ENCODE results near the gene EGFR. TPM values are rescaled to one million over a fixed set of nuclear protein-coding genes. Genes with fewer than 3 reads are reported as not detected.

EGFR gene
- 10 to 100 TPM in 11 of 12 donors, not detected in 1; 25.3 to 66.1 (median 28.9) TPM for polyA plus RNA-seq (ENCODE audit: insufficient read length in 12 of 12)
- long read RNA-seq, donor 1, full-length matches to known transcripts, result 3 of 3 reads
- long read RNA-seq, donor 1, partial matches to known transcripts, result 0 of 3 reads
- long read RNA-seq, donor 1, other reads (novel, unspliced or antisense), result 0 of 3 reads
- long read RNA-seq, donor 2, full-length matches to known transcripts, result 2 of 20 reads
- long read RNA-seq, donor 2, partial matches to known transcripts, result 18 of 20 reads
- long read RNA-seq, donor 2, other reads (novel, unspliced or antisense), result 0 of 20 reads
- long read RNA-seq, donor 3, full-length matches to known transcripts, result 3 of 3 reads
- long read RNA-seq, donor 3, partial matches to known transcripts, result 0 of 3 reads
- long read RNA-seq, donor 3, other reads (novel, unspliced or antisense), result 0 of 3 reads
- long read RNA-seq, donor 4, full-length matches to known transcripts, result 1 of 1 reads
- long read RNA-seq, donor 4, partial matches to known transcripts, result 0 of 1 reads
- long read RNA-seq, donor 4, other reads (novel, unspliced or antisense), result 0 of 1 reads
- long read RNA-seq, donor 5, full-length matches to known transcripts, result 3 of 3 reads
- long read RNA-seq, donor 5, partial matches to known transcripts, result 0 of 3 reads
- long read RNA-seq, donor 5, other reads (novel, unspliced or antisense), result 0 of 3 reads
- long read RNA-seq, donor 6, full-length matches to known transcripts, result 1 of 1 reads
- long read RNA-seq, donor 6, partial matches to known transcripts, result 0 of 1 reads
- long read RNA-seq, donor 6, other reads (novel, unspliced or antisense), result 0 of 1 reads
- long read RNA-seq, donor 7, full-length matches to known transcripts, result 6 of 6 reads
- long read RNA-seq, donor 7, partial matches to known transcripts, result 0 of 6 reads
- long read RNA-seq, donor 7, other reads (novel, unspliced or antisense), result 0 of 6 reads
- long read RNA-seq, donor 8, full-length matches to known transcripts, result 2 of 10 reads
- long read RNA-seq, donor 8, partial matches to known transcripts, result 8 of 10 reads
- long read RNA-seq, donor 8, other reads (novel, unspliced or antisense), result 0 of 10 reads
- long read RNA-seq, donor 9, result 0 reads
- long read RNA-seq, donor 10, full-length matches to known transcripts, result 1 of 1 reads
- long read RNA-seq, donor 10, partial matches to known transcripts, result 0 of 1 reads
- long read RNA-seq, donor 10, other reads (novel, unspliced or antisense), result 0 of 1 reads
- long read RNA-seq, donor 11, full-length matches to known transcripts, result 2 of 10 reads
- long read RNA-seq, donor 11, partial matches to known transcripts, result 8 of 10 reads
- long read RNA-seq, donor 11, other reads (novel, unspliced or antisense), result 0 of 10 reads

- peak; percentile 85 for DNase-seq
Measured at GRCh38 chr7:55018361-55019190, at the start of gene EGFR. TSS of gene EGFR (plus strand) at chr7:55019017. CDS start at chr7:55019278, 261 bp downstream.

GRCh38 chr7:54969208-54969967, 49.4 kb upstream of the EGFR start:
- no peak for DNase-seq

GRCh38 chr7:54972733-54973294, 46.0 kb upstream of the EGFR start:
- no peak for DNase-seq

GRCh38 chr7:54978364-54979116, 40.3 kb upstream of the EGFR start:
- DNase-seq, result no peak

- DNase-seq, result no peak
Measured at GRCh38 chr7:54980521-54980920, 38.3 kb upstream of the EGFR start.

GRCh38 chr7:54981913-54982312, 36.9 kb upstream of the EGFR start:
- no peak for DNase-seq

GRCh38 chr7:54985426-54986330, 33.1 kb upstream of the EGFR start:
- DNase-seq, result no peak

GRCh38 chr7:54986716-54987115, 32.1 kb upstream of the EGFR start:
- DNase-seq, result no peak

- no peak for DNase-seq
Measured at GRCh38 chr7:54987772-54988171, 31.0 kb upstream of the EGFR start.

- DNase-seq, result no peak
Measured at GRCh38 chr7:54988516-54988915, 30.3 kb upstream of the EGFR start.

- DNase-seq, result no peak
Measured at GRCh38 chr7:54989453-54990225, 29.2 kb upstream of the EGFR start.

- DNase-seq, result no peak
Measured at GRCh38 chr7:54991341-54991740, 27.5 kb upstream of the EGFR start.

- no peak for DNase-seq
Measured at GRCh38 chr7:54992871-54993475, 25.8 kb upstream of the EGFR start.

- no peak for DNase-seq
Measured at GRCh38 chr7:54995166-54995565, 23.7 kb upstream of the EGFR start.

GRCh38 chr7:54995610-54996363, 23.0 kb upstream of the EGFR start:
- DNase-seq, result no peak

GRCh38 chr7:54996391-54996790, 22.4 kb upstream of the EGFR start:
- no peak for DNase-seq

Data from muscle of arm (tissue), 14 donors.